ENCODE data around the gene VGF. TPM values are rescaled to one million over a fixed set of nuclear protein-coding genes. Genes with fewer than 3 reads are reported as not detected.

VGF gene
- total RNA-seq, 1 donor from 2014 or later, result 51.8 TPM

- peaks cover 10% of the 10 kb centered on the region for H4K20me1 ChIP-seq (ENCODE audit: insufficient read depth, low read length)
- Mint-ChIP-seq H3K27ac (ENCODE audit: unreplicated experiment) (peak overlapping the region; percentile 66), H3K27me3 (ENCODE audit: low read depth, unreplicated experiment) (peaks cover 53% of the 10 kb centered on the region), H3K36me3 (ENCODE audit: low read depth, unreplicated experiment) (no peaks in the 10 kb centered on the region), H3K9me3 (ENCODE audit: unreplicated experiment) (peaks cover 11% of the 10 kb centered on the region), H3K4me3 (ENCODE audit: unreplicated experiment) (peak overlapping the region; percentile 40), H3K4me1 (ENCODE audit: low read depth, unreplicated experiment) (peaks cover 40% of the 10 kb centered on the region)
- peaks cover 6% of the 10 kb centered on the region for H3K9me3 ChIP-seq (ENCODE audit: insufficient read depth, low read depth, low read length)
- H3K27ac ChIP-seq (ENCODE audit: low read depth, low read length), result no peak overlapping the region
- H3K27me3 ChIP-seq (ENCODE audit: insufficient read depth, low read length), result peaks cover 64% of the 10 kb centered on the region
- TF ChIP-seq EZH2 (IDR thresholded peaks at IDR 0.05; ENCODE audit: insufficient read depth, low read length) (no peak), CTCF (IDR thresholded peaks at IDR 0.05; ENCODE audit: insufficient read depth, low read depth, low read length) (no peak)
- H3K9ac ChIP-seq (ENCODE audit: low read length), result no peak overlapping the region
- DNase-seq (ENCODE audit: low read depth) (no peak), FAIRE-seq (no peak)
- H2AFZ ChIP-seq (ENCODE audit: low read depth, low read length), result no peak overlapping the region
- H3K4me2 ChIP-seq (ENCODE audit: low read length), result no peak overlapping the region
- H3K79me2 ChIP-seq (ENCODE audit: insufficient read depth, low read length), result no peaks in the 10 kb centered on the region
- H3K4me1 ChIP-seq (ENCODE audit: insufficient read depth, low read length), result peaks cover 54% of the 10 kb centered on the region
- H3K4me3 ChIP-seq (ENCODE audit: insufficient read depth, low read depth, low read length), result no peak overlapping the region
- no peaks in the 10 kb centered on the region for H3K36me3 ChIP-seq (ENCODE audit: insufficient read depth, low read length)
Measured at GRCh38 chr7:101171442-101171837, 6.1 kb upstream of the VGF start.

- H3K9ac ChIP-seq (ENCODE audit: low read length), result no peak overlapping the region
- no peak overlapping the region for H3K27ac ChIP-seq (ENCODE audit: low read depth, low read length)
- H3K9me3 Mint-ChIP-seq (ENCODE audit: unreplicated experiment), result peaks cover 11% of the 10 kb centered on the region
- peak overlapping the region; percentile 66 for H3K27ac Mint-ChIP-seq (ENCODE audit: unreplicated experiment)
- no peak overlapping the region for H2AFZ ChIP-seq (ENCODE audit: low read depth, low read length)
- H4K20me1 ChIP-seq (ENCODE audit: insufficient read depth, low read length), result peaks cover 10% of the 10 kb centered on the region
- peaks cover 45% of the 10 kb centered on the region for H3K4me1 Mint-ChIP-seq (ENCODE audit: low read depth, unreplicated experiment)
- DNase-seq (ENCODE audit: low read depth) (no peak), FAIRE-seq (no peak)
- H3K4me1 ChIP-seq (ENCODE audit: insufficient read depth, low read length), result peaks cover 58% of the 10 kb centered on the region
- peaks cover 6% of the 10 kb centered on the region for H3K9me3 ChIP-seq (ENCODE audit: insufficient read depth, low read depth, low read length)
- peaks cover 62% of the 10 kb centered on the region for H3K27me3 ChIP-seq (ENCODE audit: insufficient read depth, low read length)
- H3K36me3 ChIP-seq (ENCODE audit: insufficient read depth, low read length), result no peaks in the 10 kb centered on the region
- no peak overlapping the region for H3K4me3 ChIP-seq (ENCODE audit: insufficient read depth, low read depth, low read length)
- H3K36me3 Mint-ChIP-seq (ENCODE audit: low read depth, unreplicated experiment), result no peaks in the 10 kb centered on the region
- no peak overlapping the region for H3K4me2 ChIP-seq (ENCODE audit: low read length)
- no peaks in the 10 kb centered on the region for H3K79me2 ChIP-seq (ENCODE audit: insufficient read depth, low read length)
- peak overlapping the region; percentile 57 for H3K4me3 Mint-ChIP-seq (ENCODE audit: unreplicated experiment)
- peaks cover 48% of the 10 kb centered on the region for H3K27me3 Mint-ChIP-seq (ENCODE audit: low read depth, unreplicated experiment)
- TF ChIP-seq CTCF (IDR thresholded peaks at IDR 0.05; ENCODE audit: insufficient read depth, low read depth, low read length), result no peak
- TF ChIP-seq EZH2 (IDR thresholded peaks at IDR 0.05; ENCODE audit: insufficient read depth, low read length), result no peak
Measured at GRCh38 chr7:101170617-101171441, 5.5 kb upstream of the VGF start.

All from astrocyte (in vitro differentiated cells and primary cell).